ENCODE results near the gene FNDC3A. TPM values are rescaled to one million over a fixed set of nuclear protein-coding genes. Genes with fewer than 3 reads are reported as not detected.
A peak's percentile ranks its signal among the peaks of the same experiment; 100 is the strongest.
"Not testable (repeated sequence)": the region's sequence is repeated elsewhere in the genome, so short reads cannot be mapped to it uniquely, and the experiment has no call there.

FNDC3A gene
- total and polyA plus RNA-seq, 2 experiments from 2014 or later, result 19.5 to 50.4 TPM

- Histone ChIP-seq H3K4me2 (ENCODE audit: unreplicated experiment) (peak overlapping the region; percentile 69), H4K20me1 (ENCODE audit: insufficient read depth) (no peaks in the 10 kb centered on the region)
- TF ChIP-seq EZH2 (IDR thresholded peaks at IDR 0.05; ENCODE audit: insufficient read depth, poor library complexity, severe bottlenecking) (no peak), EZH2phosphoT487 (IDR thresholded peaks at IDR 0.05; ENCODE audit: insufficient read depth, low read depth) (no peak)
These were observed 87.8 kb downstream of the FNDC3A start for GRCh38 chr13:49063497-49063896.

GRCh38 chr13:49064476-49064875 lies 88.8 kb downstream of the FNDC3A start:
- Histone ChIP-seq H3K27ac (no peak overlapping the region), H4K20me1 (ENCODE audit: insufficient read depth) (no peaks in the 10 kb centered on the region), H3K9ac (no peak overlapping the region), H3K9me3 (ENCODE audit: low read depth) (no peaks in the 10 kb centered on the region), H3K4me2 (ENCODE audit: unreplicated experiment) (no peak overlapping the region), H3K9me2 (ENCODE audit: insufficient read depth) (no peaks in the 10 kb centered on the region), H3K79me2 (ENCODE audit: insufficient read depth) (peaks cover 59% of the 10 kb centered on the region), H3K27me3 (replicated peaks; ENCODE audit: insufficient read depth) (no peaks in the 10 kb centered on the region), H2AFZ (no peak overlapping the region), H3K36me3 (ENCODE audit: low read depth) (0 out of 2 replicates have a peak, but pooled peaks cover 7% of the 10 kb centered on the region), H3K4me1 (ENCODE audit: insufficient read depth) (peaks cover 33% of the 10 kb centered on the region), H3F3A (ENCODE audit: insufficient read depth) (peaks cover 22% of the 10 kb centered on the region), H3K4me3 (no peak overlapping the region)
- in situ Hi-C loops (cut with MboI), result no loop called here
- WGBS, 2 experiments (ENCODE audit: low coverage in 1 of 2, low lambda C conversion rate in 2 of 2, missing lambda C conversion rate in 2 of 2), result 98 to 100% methylated on average over 3 of the region's 3 CpGs
- TF ChIP-seq EZH2phosphoT487 (IDR thresholded peaks at IDR 0.05; ENCODE audit: insufficient read depth, low read depth) (no peak), EZH2 (IDR thresholded peaks at IDR 0.05; ENCODE audit: insufficient read depth, poor library complexity, severe bottlenecking) (no peak)
- DNase-seq, result no peak

More at GRCh38 chr13:49063497-49063896, 87.8 kb downstream of the FNDC3A start:
- peak overlapping the region; percentile 36 for H3K27ac ChIP-seq
- H3K9me2 ChIP-seq (ENCODE audit: insufficient read depth), result no peaks in the 10 kb centered on the region
- H3K27me3 ChIP-seq (replicated peaks; ENCODE audit: insufficient read depth), result no peaks in the 10 kb centered on the region
- DNase-seq, result peak; percentile 48
- no peaks in the 10 kb centered on the region for H3K9me3 ChIP-seq (ENCODE audit: low read depth)
- peaks cover 22% of the 10 kb centered on the region for H3F3A ChIP-seq (ENCODE audit: insufficient read depth)
- H2AFZ ChIP-seq, result peak overlapping the region; percentile 9
- peaks cover 63% of the 10 kb centered on the region for H3K79me2 ChIP-seq (ENCODE audit: insufficient read depth)
- H3K4me3 ChIP-seq, result peak overlapping the region; percentile 3
- H3K9ac ChIP-seq, result peak overlapping the region; percentile 34
- in situ Hi-C loops (cut with MboI), result no loop called here
- H3K36me3 ChIP-seq (ENCODE audit: low read depth), result 0 out of 2 replicates have a peak, but pooled peaks cover under 1% of the 10 kb centered on the region
- H3K4me1 ChIP-seq (ENCODE audit: insufficient read depth), result peaks cover 33% of the 10 kb centered on the region
- 0 to 23% methylated on average over 1 of the region's 1 CpG for WGBS, 2 experiments (ENCODE audit: low coverage in 1 of 2, low lambda C conversion rate in 2 of 2, missing lambda C conversion rate in 2 of 2)

- Histone ChIP-seq H3K4me1 (ENCODE audit: insufficient read depth) (peaks cover 29% of the 10 kb centered on the region), H2AFZ (no peak overlapping the region), H3K4me2 (ENCODE audit: unreplicated experiment) (no peak overlapping the region), H4K20me1 (ENCODE audit: insufficient read depth) (no peaks in the 10 kb centered on the region), H3K4me3 (no peak overlapping the region), H3K9me2 (ENCODE audit: insufficient read depth) (no peaks in the 10 kb centered on the region), H3K36me3 (ENCODE audit: low read depth) (0 out of 2 replicates have a peak, but pooled peaks cover 7% of the 10 kb centered on the region), H3K27me3 (replicated peaks; ENCODE audit: insufficient read depth) (no peaks in the 10 kb centered on the region), H3K27ac (no peak overlapping the region), H3K9ac (no peak overlapping the region), H3F3A (ENCODE audit: insufficient read depth) (peaks cover 28% of the 10 kb centered on the region), H3K79me2 (ENCODE audit: insufficient read depth) (peaks cover 62% of the 10 kb centered on the region), H3K9me3 (ENCODE audit: low read depth) (no peaks in the 10 kb centered on the region)
- no peak for DNase-seq
- in situ Hi-C loops (cut with MboI), result no loop called here
- 95 to 96% methylated on average over 2 of the region's 2 CpGs for WGBS, 2 experiments (ENCODE audit: low coverage in 1 of 2, low lambda C conversion rate in 2 of 2, missing lambda C conversion rate in 2 of 2)
- TF ChIP-seq EZH2 (IDR thresholded peaks at IDR 0.05; ENCODE audit: insufficient read depth, poor library complexity, severe bottlenecking), result no peak
- no peak for TF ChIP-seq EZH2phosphoT487 (IDR thresholded peaks at IDR 0.05; ENCODE audit: insufficient read depth, low read depth)
These were observed 91.1 kb downstream of the FNDC3A start for GRCh38 chr13:49066856-49067255.

GRCh38 chr13:49068498-49068897 lies 92.8 kb downstream of the FNDC3A start:
- H2AFZ ChIP-seq; H3K4me2 ChIP-seq (ENCODE audit: unreplicated experiment); in situ Hi-C loops (cut with MboI); H3K9ac ChIP-seq; H3K9me2 ChIP-seq (ENCODE audit: insufficient read depth); H3K27ac ChIP-seq; H3K9me3 ChIP-seq (ENCODE audit: low read depth); H3K36me3 ChIP-seq (ENCODE audit: low read depth); DNase-seq; H3K4me3 ChIP-seq; H3K27me3 ChIP-seq (replicated peaks; ENCODE audit: insufficient read depth); H4K20me1 ChIP-seq (ENCODE audit: insufficient read depth): not testable (repeated sequence)
- Histone ChIP-seq H3K4me1 (ENCODE audit: insufficient read depth) (peaks cover 15% of the 10 kb centered on the region), H3K79me2 (ENCODE audit: insufficient read depth) (peaks cover 77% of the 10 kb centered on the region), H3F3A (ENCODE audit: insufficient read depth) (peaks cover 17% of the 10 kb centered on the region)
- 89 to 100% methylated on average over 1 of the region's 1 CpG for WGBS, 2 experiments (ENCODE audit: low coverage in 1 of 2, low lambda C conversion rate in 2 of 2, missing lambda C conversion rate in 2 of 2)

GRCh38 chr13:49070021-49070420 lies 94.3 kb downstream of the FNDC3A start:
- in situ Hi-C loops (cut with MboI); H3K9me2 ChIP-seq (ENCODE audit: insufficient read depth); H3K4me3 ChIP-seq; H3K27me3 ChIP-seq (replicated peaks; ENCODE audit: insufficient read depth); H2AFZ ChIP-seq; H3K9me3 ChIP-seq (ENCODE audit: low read depth); H3K27ac ChIP-seq; H3K4me2 ChIP-seq (ENCODE audit: unreplicated experiment); DNase-seq; H4K20me1 ChIP-seq (ENCODE audit: insufficient read depth); H3K9ac ChIP-seq; H3K36me3 ChIP-seq (ENCODE audit: low read depth): not testable (repeated sequence)
- 97 to 100% methylated on average over 6 of the region's 6 CpGs for WGBS, 2 experiments (ENCODE audit: low coverage in 1 of 2, low lambda C conversion rate in 2 of 2, missing lambda C conversion rate in 2 of 2)
- H3K4me1 ChIP-seq (ENCODE audit: insufficient read depth), result peaks cover 10% of the 10 kb centered on the region
- peaks cover 16% of the 10 kb centered on the region for H3F3A ChIP-seq (ENCODE audit: insufficient read depth)
- peaks cover 78% of the 10 kb centered on the region for H3K79me2 ChIP-seq (ENCODE audit: insufficient read depth)
